Lower leg skin (tissue), 3 donors: Measurements from ENCODE around the gene MAFF.

Experiments
- CTCF ChIP-seq, 3 donors: fragments of 450-650 bp; IDR thresholded peaks; one replicate each; pipeline ENCODE4 v1.5.1; 2016; ENCODE audit warnings: antibody characterized with exemption in 3 of 3, mild to moderate bottlenecking in 3 of 3, moderate library complexity in 2 of 3
- POLR2A ChIP-seq, 2 donors: fragments of 450-650 bp; IDR thresholded peaks; one replicate each; pipeline ENCODE4 v1.6.1; 2016 to 2017; ENCODE audit warnings: antibody characterized with exemption in 2 of 2, mild to moderate bottlenecking in 1 of 2, moderate library complexity in 1 of 2

- TF ChIP-seq CTCF (IDR thresholded peaks at IDR 0.05) = no peak
- no peak for TF ChIP-seq POLR2A (IDR thresholded peaks at IDR 0.05)
Measured at GRCh38 chr22:38248280-38248679, 46.5 kb downstream of the MAFF start.
